HepG2 (cell line): ENCODE results near the gene ACER3. TPM values are rescaled to one million over a fixed set of nuclear protein-coding genes. Genes with fewer than 3 reads are reported as not detected.

ENCODE experiments used
- ATAC-seq: fragments of 200-7000 bp; cut with Tn5 transposase; 3 replicates; pipeline ENCODE4 v1.9.1; 2020; ENCODE audit warnings: mild to moderate bottlenecking, moderate library complexity
- BruUV-seq: library from RNA; stranded (reverse); fragments of 400-500 nt; replicated peaks from 2 replicates; lab custom pipeline; 2021; lab: Mats Ljungman, UMichigan
- CTCF ChIA-PET: fragments of 300-600 bp; formaldehyde crosslinking; extraction: SDS; loops from one replicate; lab custom pipeline; 2021; ENCODE audit warnings: low total read pairs, inconsistent platforms, low intra/inter-chr PET ratio; lab: Yijun Ruan, JAX
- POLR2A ChIA-PET: fragments of 350-600 bp; sonication (Branson Sonifier 250); formaldehyde crosslinking; loops from one replicate; lab custom pipeline; 2020; ENCODE audit warnings: antibody characterized with exemption, inconsistent platforms; lab: Yijun Ruan, JAX
- DNase-seq: peaks from one replicate; pipeline ENCODE4 v3.0.0-alpha.2; 2015; ENCODE audit warnings: low spot score
- FAIRE-seq: peaks from 3 replicates; lab custom pipeline; 2011; peaks lifted over from hg19 to GRCh38; lab: Jason Lieb, UNC
- H2AFZ ChIP-seq: one replicate; pipeline ENCODE4 v1.6.1; 2011; ENCODE audit warnings: low read length, inconsistent platforms
- H3K27ac ChIP-seq: fragments of 300-600 bp; 3 replicates; pipeline ENCODE4 v1.8.0; 2011; ENCODE audit warnings: mixed run types, mild to moderate bottlenecking, mixed read lengths, low read length, inconsistent platforms; ENCODE audit not compliant: insufficient read depth; ENCODE audit errors: extremely low read length
- H3K27me3 ChIP-seq, 2 experiments: fragments of 200-600 bp in 1 of 2; 2 replicates in 1 of 2; 3 replicates in 1 of 2; pipeline versions ENCODE4 v1.6.0 to v1.8.0; 2011; ENCODE audit warnings: low read length in 2 of 2, mild to moderate bottlenecking in 2 of 2, moderate library complexity in 2 of 2, inconsistent platforms in 1 of 2; ENCODE audit not compliant: insufficient read depth in 2 of 2, control insufficient read depth in 1 of 2
- H3K36me3 ChIP-seq, 2 experiments: fragments of 200-600 bp in 1 of 2; replicated peaks in 1 of 2; 2 replicates in 1 of 2; 3 replicates in 1 of 2; pipeline versions ENCODE4 v1.5.1 to v1.8.0; 2011; ENCODE audit warnings: low read length in 2 of 2, inconsistent platforms in 1 of 2; ENCODE audit not compliant: insufficient read depth in 2 of 2, control insufficient read depth in 1 of 2
- H3K4me1 ChIP-seq: 2 replicates; pipeline ENCODE4 v1.5.1; 2012; ENCODE audit warnings: low read length, inconsistent platforms; ENCODE audit not compliant: insufficient read depth
- H3K4me2 ChIP-seq: 2 replicates; pipeline ENCODE4 v1.6.0; 2011; ENCODE audit warnings: low read depth, low read length, inconsistent platforms
- H3K4me3 ChIP-seq, 3 experiments: fragments of 200-600 bp in 1 of 3; sonication (generic), shearing (Covaris generic) in 1 of 3; replicated peaks in 1 of 3; 2 replicates each; pipeline ENCODE4 v1.5.1; 2011 to 2016; ENCODE audit warnings: low read length in 3 of 3, inconsistent platforms in 2 of 3, low read depth in 2 of 3, mild to moderate bottlenecking in 2 of 3, control low read depth in 1 of 3, mixed read lengths in 1 of 3; ENCODE audit not compliant: insufficient read depth in 1 of 3
- H3K79me2 ChIP-seq: one replicate; pipeline ENCODE4 v1.6.1; 2011; ENCODE audit warnings: low read length, inconsistent platforms; ENCODE audit not compliant: insufficient read depth
- H3K9ac ChIP-seq: 2 replicates; pipeline ENCODE4 v1.6.0; 2011; ENCODE audit warnings: mild to moderate bottlenecking, low read depth, low read length, inconsistent platforms; ENCODE audit not compliant: insufficient read depth
- H3K9me3 ChIP-seq: 2 replicates; pipeline ENCODE4 v1.5.1; 2012; ENCODE audit warnings: mild to moderate bottlenecking, low read length
- H4K20me1 ChIP-seq: 2 replicates; pipeline ENCODE4 v1.6.0; 2011; ENCODE audit warnings: inconsistent platforms, mild to moderate bottlenecking, low read length, moderate library complexity; ENCODE audit not compliant: insufficient read depth
- FOXO4 ChIP-seq: sonication (generic); formaldehyde crosslinking; conservative IDR thresholded peaks from 2 replicates; pipeline ENCODE4 v1.8.1; 2023; ENCODE audit warnings: missing genetic modification reagents
- TOE1 ChIP-seq: sonication (generic); formaldehyde crosslinking; IDR thresholded peaks from 2 replicates; pipeline ENCODE4 v1.4.0; 2020; ENCODE audit warnings: mild to moderate bottlenecking, missing genetic modification reagents
- YEATS2 ChIP-seq: sonication (generic); formaldehyde crosslinking; IDR thresholded peaks from 2 replicates; pipeline ENCODE4 v1.4.0; 2020; ENCODE audit warnings: missing genetic modification reagents, borderline replicate concordance
- ZNF367 ChIP-seq: sonication (generic); formaldehyde crosslinking; IDR thresholded peaks from 2 replicates; pipeline ENCODE4 v1.4.0; 2020; ENCODE audit warnings: missing genetic modification reagents, borderline replicate concordance
- WGBS: methylation state at CpG from one replicate; pipeline ENCODE4 v1.1.6; 2017; ENCODE audit warnings: low lambda C conversion rate; 5-methylcytosine and 5-hydroxymethylcytosine counted together
- in situ Hi-C: cut with HindIII; loops from 2 replicates; pipeline ENCODE4 v1.10.0; 2017; ENCODE audit warnings: low pct_unique_long_range_greater_than_20kb; ENCODE audit not compliant: extremely low pct_ligation_motif_present
- intact Hi-C: fragments of 100-400 bp; cut with micrococcal nuclease; formaldehyde crosslinking; loops from one replicate; pipeline ENCODE4 v1.10.0; 2022; ENCODE audit not compliant: unreplicated experiment
- polyA plus RNA-seq, 8 experiments: library from polyadenylated mRNA; depleted of rRNA in 3 of 8; stranded (reverse) in 7 of 8; unstranded in 1 of 8; fragments of >200 nt; fragmentation: Illumina TruSeq in 4 of 8; extraction: Trizol in 4 of 8; gene quantifications; 2 replicates each; pipeline versions ENCODE4 v1.2.1 to v1.2.3, GENCODE V29; 2011 to 2016; ENCODE audit warnings: low read depth in 4 of 8, missing spikeins in 1 of 8, mixed read lengths in 1 of 8; ENCODE audit not compliant: insufficient read depth in 1 of 8
- total RNA-seq, 5 experiments: library from RNA; depleted of rRNA; stranded (reverse); fragments of >200 nt; fragmentation: Illumina TruSeq; extraction: Trizol; gene quantifications; 2 replicates each; pipeline ENCODE4 v1.2.3, GENCODE V29; 2016; ENCODE audit warnings: low read depth in 1 of 5

Gene ACER3
- total and polyA plus RNA-seq, 2 of the 13 experiments (the other 11 are each of a cell fraction or from before 2014, with no cell fraction given) = 6.0 to 9.8 TPM

DNA sequence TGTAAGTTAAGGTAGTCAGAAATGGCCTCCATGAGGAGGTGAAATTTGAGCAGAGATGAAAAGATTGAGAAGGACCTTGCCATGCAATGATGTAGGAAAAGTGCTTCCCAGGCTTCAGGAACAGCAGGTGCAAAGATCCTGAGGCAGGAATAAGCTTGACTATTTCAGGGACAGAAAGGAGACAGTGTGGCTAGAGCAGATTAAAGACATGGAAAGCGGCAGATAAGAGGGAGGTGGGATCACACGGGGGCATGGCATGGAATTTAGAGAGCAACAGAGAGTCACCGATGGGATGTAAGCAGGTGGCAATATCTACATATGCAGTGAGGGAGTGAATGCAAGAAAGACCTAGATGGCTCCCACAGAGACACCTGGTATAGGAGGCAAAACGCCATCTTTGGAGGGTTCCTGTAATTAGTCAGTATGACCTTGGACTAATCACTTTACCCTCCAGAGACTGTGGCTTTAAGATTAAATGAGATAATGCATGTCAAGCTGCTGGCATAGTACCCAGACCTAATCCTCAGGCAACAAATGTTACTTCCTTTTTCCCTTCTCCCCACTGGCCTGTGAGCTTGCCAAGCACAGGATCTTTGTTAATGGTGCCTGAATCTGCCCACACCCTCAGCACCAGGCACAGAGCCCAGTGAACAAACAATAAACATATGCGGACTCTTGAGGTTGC is 24.6 kb upstream of the ACER3 start:
- CTCF ChIA-PET = no interaction called here
- Histone ChIP-seq H3K27ac (no peak overlapping the region), H3K27me3 (peaks cover 3 to 46% of the 10 kb centered on the region in 2 experiments; a peak in 3 of 5 replicates), H3K9ac (no peak overlapping the region), H3K36me3 (no peaks in the 10 kb centered on the region), H3K9me3 (no peaks in the 10 kb centered on the region), H3K4me3 (no peak overlapping the region), H3K4me1 (peaks cover 7% of the 10 kb centered on the region; the same call in 1 of the 2 replicates), H3K79me2 (no peaks in the 10 kb centered on the region), H4K20me1 (no peaks in the 10 kb centered on the region; the same call in 1 of the 2 replicates), H2AFZ (no peak overlapping the region), H3K4me2 (no peak overlapping the region)
- intact Hi-C loops = loop anchor here (5.0 kb wide), 1 partner anchor 114 kb away; no protein-coding TSS in a partner anchor
- in situ Hi-C loops = loop anchor here (10.0 kb wide), 1 partner anchor 111 kb away; no protein-coding TSS in a partner anchor
- DNase-seq = no peak
- ATAC-seq = no peak
- BruUV-seq = no TSS peak
- no peak for FAIRE-seq
- TF ChIP-seq YEATS2 (CRISPR knock-in tag) = no peak
- no peak for TF ChIP-seq ZNF367 (CRISPR knock-in tag)
- no peak for TF ChIP-seq TOE1
- TF ChIP-seq FOXO4 = no peak
- POLR2A ChIA-PET = no interaction called here
- 55% methylated on average over 5 of the region's 5 CpGs for WGBS
